WERI-Rb-1 (cell line): ENCODE results near the gene ZDHHC9.

Experiments used
- DNase-seq: peaks from one replicate; pipeline ENCODE4 v3.0.0-alpha.2; 2020
- H3K27ac ChIP-seq: fragments of 250-450 bp; sonication (Bioruptor Pico); 2 replicates; pipeline ENCODE4 v1.5.1; 2020; ENCODE audit warnings: mild to moderate bottlenecking, moderate library complexity
- H3K27me3 ChIP-seq: fragments of 250-450 bp; sonication (Bioruptor Pico); 2 replicates; pipeline ENCODE4 v1.5.1; 2021; ENCODE audit warnings: mild to moderate bottlenecking, low read depth, moderate library complexity; ENCODE audit not compliant: insufficient read depth, severe bottlenecking
- H3K36me3 ChIP-seq: fragments of 250-450 bp; sonication (Bioruptor Pico); 2 replicates; pipeline ENCODE4 v1.5.1; 2020; ENCODE audit warnings: mild to moderate bottlenecking, moderate library complexity
- H3K4me3 ChIP-seq: 2 replicates; pipeline ENCODE4 v1.5.1; 2011; ENCODE audit warnings: low read depth, mild to moderate bottlenecking, control low read depth, low read length
- H3K9me3 ChIP-seq: fragments of 250-450 bp; sonication (Bioruptor Pico); 2 replicates; pipeline ENCODE4 v1.5.1; 2021; ENCODE audit warnings: mild to moderate bottlenecking, moderate library complexity; ENCODE audit not compliant: severe bottlenecking
- CTCF ChIP-seq: IDR thresholded peaks from 2 replicates; pipeline ENCODE4 v1.5.1; 2011; ENCODE audit warnings: low read depth, mild to moderate bottlenecking, control low read depth, inconsistent platforms, low read length

The ZDHHC9 gene

DNA sequence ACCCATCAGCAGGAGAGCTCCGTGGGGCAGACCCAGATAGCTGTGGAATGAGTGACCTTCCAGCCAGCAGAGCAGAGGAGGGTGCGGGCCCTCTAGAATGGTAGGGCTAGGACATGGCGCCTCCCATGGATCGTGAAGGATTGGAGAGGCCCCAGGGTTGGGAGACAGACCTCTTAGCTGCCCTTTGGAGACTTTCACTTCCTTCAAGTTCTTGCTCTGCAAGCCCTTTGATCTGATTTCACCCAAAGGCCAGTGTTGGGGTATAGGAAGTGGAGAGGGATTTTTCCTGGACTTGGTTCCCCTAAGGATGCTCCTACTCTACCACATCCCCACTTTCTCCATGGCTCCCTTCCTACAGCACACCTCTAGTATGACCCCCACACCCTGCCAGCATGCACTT, 61.0 kb downstream of the ZDHHC9 start:
- Histone ChIP-seq H3K36me3 (no peaks in the 10 kb centered on the region), H3K27ac (no peak overlapping the region), H3K27me3 (peaks cover 5% of the 10 kb centered on the region), H3K4me3 (no peak overlapping the region), H3K9me3 (no peaks in the 10 kb centered on the region)
- no peak for TF ChIP-seq CTCF
- no peak for DNase-seq

DNA sequence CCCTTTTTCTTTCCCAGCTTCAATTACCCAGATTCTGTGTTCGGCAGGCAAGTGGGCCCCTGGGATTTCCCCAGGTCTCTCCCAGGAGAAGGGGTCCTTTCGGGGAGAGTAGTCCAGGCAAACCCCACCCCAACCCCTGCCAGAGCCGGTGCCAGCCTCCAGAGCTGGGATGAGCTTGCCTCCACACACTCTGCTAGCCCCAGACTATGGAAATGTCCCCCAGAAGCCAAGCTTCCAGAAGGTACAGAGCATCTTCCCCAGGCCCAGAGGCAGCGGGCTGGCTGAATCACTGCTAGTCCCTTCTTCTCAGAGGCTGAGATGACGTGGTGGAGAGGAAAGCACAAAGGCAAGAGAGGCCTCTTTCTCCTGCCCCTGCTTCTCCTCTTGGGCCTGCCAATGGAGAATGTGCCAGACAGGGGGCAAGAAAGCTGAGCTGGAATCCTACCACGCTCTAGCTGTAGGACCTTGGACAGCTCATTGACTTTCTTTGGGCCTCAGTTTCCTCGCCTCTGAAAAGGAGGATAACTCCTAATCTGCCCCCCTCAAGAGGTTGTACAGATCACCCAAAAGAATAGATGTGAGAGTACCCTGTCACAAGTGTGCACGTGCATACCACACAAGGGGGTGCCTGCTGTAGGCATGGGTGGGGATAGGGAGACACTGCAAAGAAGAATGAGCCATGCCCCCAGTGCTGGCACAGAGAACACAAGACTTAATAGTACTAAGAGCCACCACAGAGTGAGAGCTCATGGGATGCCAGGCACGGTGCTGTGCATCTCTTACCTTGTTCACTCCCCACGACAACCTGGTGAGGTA, 61.8 kb downstream of the ZDHHC9 start:
- no peak for TF ChIP-seq CTCF
- H3K27ac ChIP-seq: no peak overlapping the region

GRCh38 chrX:129781134-129781672, 62.5 kb downstream of the ZDHHC9 start:
- H3K36me3 ChIP-seq: no peaks in the 10 kb centered on the region
- H3K9me3 ChIP-seq: no peaks in the 10 kb centered on the region
- peaks cover 5% of the 10 kb centered on the region for H3K27me3 ChIP-seq
- H3K27ac ChIP-seq: no peak overlapping the region
- H3K4me3 ChIP-seq: no peak overlapping the region
- DNase-seq: no peak
- TF ChIP-seq CTCF: no peak

More for the DNA sequence above, 61.8 kb downstream of the ZDHHC9 start:
- H3K9me3 ChIP-seq: no peaks in the 10 kb centered on the region
- H3K27me3 ChIP-seq: peaks cover 5% of the 10 kb centered on the region
- DNase-seq: no peak
- H3K36me3 ChIP-seq: no peaks in the 10 kb centered on the region
- no peak overlapping the region for H3K4me3 ChIP-seq

DNA sequence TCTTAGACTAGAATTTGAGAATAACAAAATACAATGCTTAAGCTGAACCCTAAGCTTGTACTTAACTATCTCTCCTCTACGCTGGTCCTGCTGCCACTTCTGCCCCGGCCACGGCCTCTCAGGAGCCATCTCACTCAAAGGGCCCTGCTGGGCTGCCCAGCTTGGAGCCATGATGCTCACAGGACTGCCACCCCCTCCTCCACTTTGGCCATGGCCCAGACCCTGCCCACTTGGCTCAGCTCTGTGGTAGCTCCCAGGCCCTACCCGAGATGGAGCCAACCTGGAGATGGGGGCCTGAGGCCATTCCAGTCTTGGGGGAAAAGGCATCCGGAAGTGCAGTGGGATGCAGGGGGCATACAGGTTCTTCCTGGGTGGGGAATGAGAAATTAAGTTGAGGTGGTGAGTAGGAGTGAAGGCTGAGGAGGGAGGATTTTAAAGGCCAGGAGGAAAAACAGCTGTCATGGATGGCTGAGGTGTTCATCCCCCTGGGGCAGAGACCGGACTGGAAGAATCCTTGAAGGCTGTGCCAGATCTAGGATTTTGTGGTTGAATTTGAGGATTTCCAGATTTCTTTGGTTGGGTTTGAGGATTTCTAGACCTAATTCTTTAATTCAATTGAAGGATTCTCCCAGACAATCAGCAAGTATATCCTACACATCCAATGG, 63.1 kb downstream of the ZDHHC9 start:
- DNase-seq: no peak
- Histone ChIP-seq H3K9me3 (no peaks in the 10 kb centered on the region), H3K27ac (no peak overlapping the region), H3K36me3 (no peaks in the 10 kb centered on the region), H3K4me3 (no peak overlapping the region), H3K27me3 (peaks cover 5% of the 10 kb centered on the region)
- no peak for TF ChIP-seq CTCF

DNA sequence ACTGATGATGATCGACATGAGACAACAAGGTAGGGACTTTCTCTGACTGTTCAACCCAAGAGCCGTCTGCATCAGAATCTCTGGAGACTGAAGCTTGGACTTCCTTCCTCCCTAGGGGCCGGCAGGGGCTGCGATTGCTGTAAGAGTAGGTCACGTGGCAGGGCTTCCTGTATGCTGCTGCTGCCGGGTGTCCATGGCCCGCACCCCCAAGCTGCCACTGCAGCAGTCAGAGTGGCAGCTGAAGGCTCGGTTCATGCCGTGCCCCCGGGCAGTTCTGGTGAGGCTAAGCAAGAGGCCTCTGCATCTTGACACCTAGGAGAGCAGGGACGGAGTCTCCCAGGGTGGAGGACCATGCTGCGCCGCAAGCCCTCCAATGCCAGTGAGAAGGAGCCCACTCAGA, 63.9 kb downstream of the ZDHHC9 start, which contains the start of gene SASH3:
TSS of gene SASH3 (plus strand) at position 203 of the 400 bp plus-strand sequence. CDS start at position 352, 149 bp downstream.
- H3K27me3 ChIP-seq: peaks cover 5% of the 10 kb centered on the region
- H3K4me3 ChIP-seq: no peak within 1 kb of the TSS
- H3K27ac ChIP-seq: no peak within 1 kb of the TSS
- no peak for TF ChIP-seq CTCF
- DNase-seq: no peak
- no peaks in the 10 kb centered on the region for H3K36me3 ChIP-seq
- H3K9me3 ChIP-seq: no peaks in the 10 kb centered on the region
